Upper lobe of left lung (tissue), 4 donors: ENCODE results near the gene ZNF750.

Experiments
- CTCF ChIP-seq, 6 experiments: fragments of 450-650 bp in 4 of 6; fragments of 200-600 bp in 2 of 6; sonication (generic) in 2 of 6; IDR thresholded peaks; one replicate each; pipeline ENCODE4 v1.5.1; 2016 to 2019; ENCODE audit warnings: antibody characterized with exemption in 6 of 6
- EP300 ChIP-seq, 4 donors: sonication (generic); formaldehyde crosslinking; IDR thresholded peaks; one replicate each; pipeline ENCODE4 v1.5.1; 2017; ENCODE audit warnings: antibody characterized with exemption in 4 of 4, control low read depth in 2 of 4
- POLR2AphosphoS5 ChIP-seq, 2 donors: sonication (generic); formaldehyde crosslinking; IDR thresholded peaks; one replicate each; pipeline ENCODE4 v1.5.1; 2017; ENCODE audit warnings: antibody characterized with exemption in 2 of 2

- TF ChIP-seq EP300 (IDR thresholded peaks at IDR 0.05) (no peak), CTCF (IDR thresholded peaks at IDR 0.05) (no peak), POLR2AphosphoS5 (IDR thresholded peaks at IDR 0.05) (no peak)
Observed at GRCh38 chr17:82825540-82826124, 14.2 kb downstream of the ZNF750 start.
